Esophagus muscularis mucosa (tissue), 4 donors: ENCODE measurements around the gene RIC8B. TPM values are rescaled to one million over a fixed set of nuclear protein-coding genes. Genes with fewer than 3 reads are reported as not detected.

Experiments
- DNase-seq: peaks from one replicate; pipeline ENCODE4 v3.0.0-alpha.2; 2017; ENCODE audit errors: extremely low spot score
- H3K27ac ChIP-seq, 4 donors: fragments of 200-600 bp; sonication (generic); replicated peaks in 1 of 4; 1 replicate in 3 of 4; 2 replicates in 1 of 4; pipeline ENCODE4 v1.5.1; 2016 to 2019; ENCODE audit warnings: mild to moderate bottlenecking in 1 of 4
- H3K27me3 ChIP-seq, 4 donors: fragments of 200-600 bp; sonication (generic); one replicate each; pipeline versions ENCODE4 v1.5.1 to v1.6.0; 2016 to 2019
- H3K36me3 ChIP-seq, 4 donors: fragments of 200-600 bp; sonication (generic); one replicate each; pipeline ENCODE4 v1.5.1; 2016 to 2019
- H3K4me1 ChIP-seq, 4 donors: fragments of 200-600 bp; sonication (generic); one replicate each; pipeline ENCODE4 v1.5.1; 2016 to 2019
- H3K4me3 ChIP-seq, 4 donors: fragments of 200-600 bp; sonication (generic); 1 replicate in 2 of 4; 2 replicates in 2 of 4; pipeline ENCODE4 v1.5.1; 2016 to 2019; ENCODE audit warnings: mild to moderate bottlenecking in 4 of 4, moderate library complexity in 1 of 4
- H3K9me3 ChIP-seq, 4 donors: fragments of 200-600 bp; sonication (generic); 1 replicate in 3 of 4; 2 replicates in 1 of 4; pipeline ENCODE4 v1.5.1; 2016 to 2019
- EP300 ChIP-seq: sonication (generic); formaldehyde crosslinking; IDR thresholded peaks from one replicate; pipeline ENCODE4 v1.6.1; 2017; ENCODE audit warnings: antibody characterized with exemption
- POLR2A ChIP-seq: fragments of 450-650 bp; IDR thresholded peaks from one replicate; pipeline ENCODE4 v1.6.1; 2017; ENCODE audit warnings: antibody characterized with exemption, moderate library complexity, mild to moderate bottlenecking, low read depth
- POLR2AphosphoS5 ChIP-seq, 2 donors: sonication (generic); formaldehyde crosslinking; IDR thresholded peaks; one replicate each; pipeline ENCODE4 v1.6.1; 2017; ENCODE audit warnings: antibody characterized with exemption in 2 of 2
- WGBS: methylation state at CpG from one replicate; pipeline ENCODE4 v1.1.5; 2018; 5-methylcytosine and 5-hydroxymethylcytosine counted together
- intact Hi-C: fragments of 100-400 bp; cut with DNase I; formaldehyde crosslinking; loops from one replicate; pipeline ENCODE4 v1.15.1; 2023
- total RNA-seq, 4 donors: library from RNA; depleted of rRNA; stranded (reverse); fragments of >200 nt; gene quantifications; one replicate each; pipeline versions ENCODE4 v1.1.0 to v1.2.1, GENCODE V29; 2016
- TF ChIP-seq, protein P1 (sequence below), 3 experiments: fragments of 200-600 bp in 2 of 3; fragments of 450-650 bp in 1 of 3; sonication (generic) in 2 of 3; IDR thresholded peaks; one replicate each; pipeline ENCODE4 v1.5.1; 2017 to 2019; ENCODE audit warnings: antibody characterized with exemption in 3 of 3, mild to moderate bottlenecking in 2 of 3, moderate library complexity in 1 of 3

RIC8B gene
- total RNA-seq, 4 donors from 2014 or later = 13.8 to 19.1 (median 15.3) TPM

DNA sequence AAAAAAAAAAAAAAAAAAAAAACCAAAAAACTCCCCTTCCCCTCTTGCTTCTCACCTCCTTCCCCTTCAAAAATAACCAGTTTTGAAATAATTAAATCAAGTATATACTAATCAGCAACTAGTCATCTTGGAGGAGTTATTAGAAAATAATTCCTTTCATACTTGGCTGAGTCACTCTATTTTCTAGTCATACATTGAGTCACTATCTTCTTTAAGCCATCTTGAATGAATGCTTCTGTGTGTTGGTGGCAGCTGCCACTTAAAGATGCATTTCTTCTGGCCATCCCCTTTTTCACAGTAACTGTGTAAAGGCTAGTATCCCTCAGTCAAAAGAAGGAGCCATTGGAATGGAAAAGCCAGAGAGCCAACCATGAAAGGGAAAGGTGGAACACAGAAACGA, 97.0 kb downstream of the RIC8B start:
- TF ChIP-seq, protein P1, sequence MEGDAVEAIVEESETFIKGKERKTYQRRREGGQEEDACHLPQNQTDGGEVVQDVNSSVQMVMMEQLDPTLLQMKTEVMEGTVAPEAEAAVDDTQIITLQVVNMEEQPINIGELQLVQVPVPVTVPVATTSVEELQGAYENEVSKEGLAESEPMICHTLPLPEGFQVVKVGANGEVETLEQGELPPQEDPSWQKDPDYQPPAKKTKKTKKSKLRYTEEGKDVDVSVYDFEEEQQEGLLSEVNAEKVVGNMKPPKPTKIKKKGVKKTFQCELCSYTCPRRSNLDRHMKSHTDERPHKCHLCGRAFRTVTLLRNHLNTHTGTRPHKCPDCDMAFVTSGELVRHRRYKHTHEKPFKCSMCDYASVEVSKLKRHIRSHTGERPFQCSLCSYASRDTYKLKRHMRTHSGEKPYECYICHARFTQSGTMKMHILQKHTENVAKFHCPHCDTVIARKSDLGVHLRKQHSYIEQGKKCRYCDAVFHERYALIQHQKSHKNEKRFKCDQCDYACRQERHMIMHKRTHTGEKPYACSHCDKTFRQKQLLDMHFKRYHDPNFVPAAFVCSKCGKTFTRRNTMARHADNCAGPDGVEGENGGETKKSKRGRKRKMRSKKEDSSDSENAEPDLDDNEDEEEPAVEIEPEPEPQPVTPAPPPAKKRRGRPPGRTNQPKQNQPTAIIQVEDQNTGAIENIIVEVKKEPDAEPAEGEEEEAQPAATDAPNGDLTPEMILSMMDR (IDR thresholded peaks at IDR 0.05) = no peak
- TF ChIP-seq POLR2AphosphoS5 (IDR thresholded peaks at IDR 0.05) (no peak), POLR2A (no peak), EP300 (no peak)
- Histone ChIP-seq H3K4me1 (peaks cover 0 to 8% (median 0%) of the 10 kb centered on the region in 4 donors), H3K4me3 (no peak overlapping the region), H3K9me3 (no peaks in the 10 kb centered on the region), H3K27me3 (no peaks in the 10 kb centered on the region), H3K27ac (no peak overlapping the region), H3K36me3 (peaks cover 0 to 26% (median 9%) of the 10 kb centered on the region in 4 donors)
- no peak for DNase-seq
- intact Hi-C loops = no loop called here
- WGBS = 92% methylated on average over 1 of the region's 1 CpG

DNA sequence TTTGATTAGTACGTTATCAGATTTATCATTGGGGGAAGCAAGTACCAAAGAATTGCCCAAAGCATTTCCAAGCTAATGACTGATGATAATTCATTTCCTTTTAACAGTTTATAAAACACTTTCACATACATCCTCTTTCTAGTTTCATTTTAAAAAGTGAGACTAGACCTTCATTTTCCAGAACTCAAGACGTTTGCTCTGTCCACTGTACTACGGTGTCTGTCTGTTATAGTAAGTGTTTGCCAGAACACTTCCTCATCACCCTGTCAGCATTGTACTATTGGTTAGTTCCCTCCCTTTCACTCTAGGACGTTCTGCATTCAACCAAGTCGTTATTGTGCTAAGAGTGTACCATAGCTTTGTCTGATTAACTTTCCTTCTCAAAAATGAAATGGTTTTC, 99.5 kb downstream of the RIC8B start:
- intact Hi-C loops = no loop called here
- WGBS = 76% methylated on average over 5 of the region's 5 CpGs
- peaks cover 0 to 5% (median 0%) of the 10 kb centered on the region in 4 donors for H3K4me1 ChIP-seq
- H3K36me3 ChIP-seq = peaks cover 0 to 32% (median 9%) of the 10 kb centered on the region in 4 donors
- H3K9me3 ChIP-seq = no peaks in the 10 kb centered on the region
- H3K4me3 ChIP-seq = no peak overlapping the region
- no peak overlapping the region for H3K27ac ChIP-seq
- no peak for DNase-seq
- H3K27me3 ChIP-seq = no peaks in the 10 kb centered on the region
- TF ChIP-seq POLR2A (no peak), POLR2AphosphoS5 (IDR thresholded peaks at IDR 0.05) (no peak), EP300 (no peak)
- TF ChIP-seq, protein P1 (IDR thresholded peaks at IDR 0.05) = no peak

DNA sequence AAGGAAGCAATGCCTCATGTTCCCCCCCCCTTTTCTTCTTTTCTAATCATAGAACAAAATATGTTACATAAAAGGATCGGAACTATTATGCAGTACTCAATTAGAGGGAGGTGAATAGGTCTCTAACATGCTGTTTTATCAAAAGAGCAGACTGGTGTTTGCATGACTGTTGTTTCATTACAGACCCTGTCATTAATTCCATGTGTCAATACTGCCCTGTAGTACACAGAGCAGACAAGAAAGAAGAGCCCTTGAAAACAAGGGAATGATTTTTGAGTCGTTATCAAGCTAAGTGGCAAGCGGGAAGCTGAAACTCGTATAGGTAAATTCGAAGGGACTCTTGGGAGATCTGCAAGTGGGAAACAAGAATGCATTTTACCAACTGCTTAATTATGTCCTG, 104.3 kb downstream of the RIC8B start:
- Histone ChIP-seq H3K9me3 (no peaks in the 10 kb centered on the region), H3K36me3 (peaks cover 0 to 61% (median 24%) of the 10 kb centered on the region in 4 donors), H3K27ac (no peak overlapping the region), H3K4me1 (no peaks in the 10 kb centered on the region), H3K4me3 (no peak overlapping the region), H3K27me3 (no peaks in the 10 kb centered on the region)
- TF ChIP-seq, protein P1 (IDR thresholded peaks at IDR 0.05) = no peak
- WGBS = 87% methylated on average over 5 of the region's 5 CpGs
- intact Hi-C loops = no loop called here
- DNase-seq = no peak

DNA sequence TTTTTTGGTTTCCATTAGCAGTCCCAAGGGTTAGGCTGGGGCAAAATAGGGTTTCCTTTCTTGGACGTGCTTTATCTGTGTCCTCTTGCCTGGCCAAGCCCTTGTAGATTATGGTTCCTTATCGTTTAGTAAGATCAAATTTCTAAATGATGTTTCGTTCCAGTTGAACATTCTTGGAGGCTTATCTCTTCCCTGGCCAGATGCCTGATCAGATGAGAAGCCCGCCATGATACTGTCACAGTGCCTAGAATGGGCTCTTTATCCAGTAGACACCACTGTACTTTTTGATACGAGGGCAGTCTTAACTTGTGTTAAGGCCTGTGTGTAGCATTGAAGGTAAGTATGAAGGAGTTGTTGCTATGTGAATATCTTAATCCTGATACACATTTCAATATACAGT, 105.1 kb downstream of the RIC8B start:
- intact Hi-C loops = no loop called here
- Histone ChIP-seq H3K4me1 (no peaks in the 10 kb centered on the region), H3K4me3 (no peak overlapping the region), H3K27ac (no peak overlapping the region), H3K27me3 (no peaks in the 10 kb centered on the region), H3K36me3 (peaks cover 0 to 59% (median 25%) of the 10 kb centered on the region in 4 donors), H3K9me3 (no peaks in the 10 kb centered on the region)
- 91% methylated on average over 5 of the region's 5 CpGs for WGBS
- no peak for TF ChIP-seq POLR2A
- TF ChIP-seq EP300 = no peak
- no peak for TF ChIP-seq POLR2AphosphoS5 (IDR thresholded peaks at IDR 0.05)
- TF ChIP-seq, protein P1 (IDR thresholded peaks at IDR 0.05) = no peak
- DNase-seq = no peak

DNA sequence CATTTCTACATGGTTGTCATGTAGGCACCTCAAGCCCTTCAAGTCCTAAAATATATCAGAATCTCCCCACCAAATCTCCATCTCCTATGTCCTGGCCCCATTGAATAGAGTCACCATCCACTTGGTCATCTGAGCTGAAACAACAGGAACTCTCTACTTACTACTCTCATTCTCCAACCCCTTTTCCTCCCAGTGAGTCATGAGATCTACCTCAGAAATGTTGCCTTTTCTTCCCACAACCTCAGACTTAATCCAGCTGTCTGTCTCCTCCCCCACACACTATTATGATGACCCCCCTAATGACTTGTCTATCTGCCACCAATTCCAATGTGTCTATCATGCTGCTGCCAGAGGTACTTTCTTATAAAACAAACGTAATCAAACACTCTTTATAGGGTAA, 108.9 kb downstream of the RIC8B start:
- Histone ChIP-seq H3K27me3 (no peaks in the 10 kb centered on the region), H3K4me3 (no peak overlapping the region), H3K27ac (no peak overlapping the region), H3K4me1 (no peaks in the 10 kb centered on the region), H3K9me3 (no peaks in the 10 kb centered on the region), H3K36me3 (peaks cover 22 to 89% (median 44%) of the 10 kb centered on the region in 4 donors)
- intact Hi-C loops = no loop called here
- TF ChIP-seq, protein P1 (IDR thresholded peaks at IDR 0.05) = no peak
- TF ChIP-seq POLR2AphosphoS5 (IDR thresholded peaks at IDR 0.05) = no peak
- DNase-seq = no peak
- 100% methylated on average over 1 of the region's 1 CpG for WGBS
